ENCODE results near the gene CLEC4M.

CLEC4M gene, protein sequence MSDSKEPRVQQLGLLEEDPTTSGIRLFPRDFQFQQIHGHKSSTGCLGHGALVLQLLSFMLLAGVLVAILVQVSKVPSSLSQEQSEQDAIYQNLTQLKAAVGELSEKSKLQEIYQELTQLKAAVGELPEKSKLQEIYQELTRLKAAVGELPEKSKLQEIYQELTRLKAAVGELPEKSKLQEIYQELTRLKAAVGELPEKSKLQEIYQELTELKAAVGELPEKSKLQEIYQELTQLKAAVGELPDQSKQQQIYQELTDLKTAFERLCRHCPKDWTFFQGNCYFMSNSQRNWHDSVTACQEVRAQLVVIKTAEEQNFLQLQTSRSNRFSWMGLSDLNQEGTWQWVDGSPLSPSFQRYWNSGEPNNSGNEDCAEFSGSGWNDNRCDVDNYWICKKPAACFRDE

DNA sequence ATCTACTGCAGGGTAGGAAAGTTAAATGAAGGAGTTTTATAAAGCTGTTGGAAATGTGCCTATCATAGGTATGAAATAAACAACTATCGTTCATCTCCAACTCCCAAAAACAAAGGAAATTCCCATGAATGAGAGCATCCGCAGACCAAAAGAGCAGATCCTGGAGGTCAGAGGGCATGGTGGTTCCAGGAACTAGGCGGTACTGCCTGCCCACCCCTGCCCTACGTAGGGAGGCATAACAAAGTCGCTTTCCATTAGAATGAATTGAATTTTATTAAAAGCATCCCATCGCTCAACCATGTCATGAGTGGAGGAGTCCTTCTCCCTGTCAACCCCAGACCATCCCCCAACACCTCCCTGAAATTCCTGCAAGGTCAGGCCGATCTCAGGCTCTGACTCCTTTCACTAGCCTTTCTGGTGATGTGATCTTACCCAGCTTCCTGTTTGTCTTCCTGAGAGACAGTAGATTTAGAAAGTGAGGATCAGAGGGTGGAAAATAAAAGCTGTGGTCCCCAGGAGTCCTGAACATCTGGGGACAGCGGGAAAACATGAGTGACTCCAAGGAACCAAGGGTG lies at the start of gene CLEC4M:
Gene CLEC4M (plus strand): TSS at position 525 of the 575 bp plus-strand sequence. CDS start 24 bp downstream, at position 549.
- DNase-seq (ENCODE audit: low spot score), result no peak

DNA sequence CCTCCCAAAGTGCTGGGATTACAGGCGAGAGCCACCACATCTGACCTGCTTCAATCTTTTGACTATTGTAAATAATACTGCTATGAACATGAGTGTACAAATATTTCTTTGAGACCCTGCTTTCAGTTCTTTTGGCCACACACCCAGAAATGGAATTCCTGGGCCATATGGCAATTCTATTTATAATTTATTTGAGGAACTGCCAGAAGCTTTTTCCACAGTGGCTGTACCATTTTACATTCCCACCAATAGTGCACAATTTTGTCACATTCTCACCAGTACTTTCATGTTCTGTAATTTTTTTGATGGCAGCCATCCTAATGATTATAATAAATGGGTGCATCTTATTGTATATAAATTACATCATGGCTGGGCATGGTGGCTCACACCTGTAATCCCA lies 47.4 kb upstream of the CLEC4M start:
- no peak for DNase-seq (ENCODE audit: low spot score)

DNA sequence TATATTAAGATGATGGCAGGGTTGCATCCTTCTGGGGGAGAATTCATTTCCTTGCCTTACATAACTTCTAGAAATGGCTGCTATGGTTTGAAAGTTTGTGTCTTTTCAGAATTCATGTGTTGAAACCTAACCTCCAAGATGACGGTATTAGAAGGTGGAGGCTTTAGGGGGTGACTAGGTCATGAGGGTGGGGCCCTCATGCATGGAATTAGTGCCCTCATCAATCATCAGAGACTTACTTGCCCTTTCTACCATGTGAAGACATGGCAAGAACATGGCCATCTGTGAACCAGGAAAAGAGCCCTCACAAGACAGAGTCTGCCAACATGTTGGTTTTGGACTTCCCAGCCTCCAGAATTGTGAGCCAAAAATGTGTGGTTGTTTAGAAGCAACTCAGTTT lies 46.3 kb upstream of the CLEC4M start:
- DNase-seq (ENCODE audit: low spot score), result no peak

GRCh38 chr19:7718668-7719067 lies 44.4 kb upstream of the CLEC4M start:
- no peak for DNase-seq (ENCODE audit: low spot score)

GRCh38 chr19:7720351-7720750 lies 42.7 kb upstream of the CLEC4M start:
- DNase-seq (ENCODE audit: low spot score), result no peak

DNA sequence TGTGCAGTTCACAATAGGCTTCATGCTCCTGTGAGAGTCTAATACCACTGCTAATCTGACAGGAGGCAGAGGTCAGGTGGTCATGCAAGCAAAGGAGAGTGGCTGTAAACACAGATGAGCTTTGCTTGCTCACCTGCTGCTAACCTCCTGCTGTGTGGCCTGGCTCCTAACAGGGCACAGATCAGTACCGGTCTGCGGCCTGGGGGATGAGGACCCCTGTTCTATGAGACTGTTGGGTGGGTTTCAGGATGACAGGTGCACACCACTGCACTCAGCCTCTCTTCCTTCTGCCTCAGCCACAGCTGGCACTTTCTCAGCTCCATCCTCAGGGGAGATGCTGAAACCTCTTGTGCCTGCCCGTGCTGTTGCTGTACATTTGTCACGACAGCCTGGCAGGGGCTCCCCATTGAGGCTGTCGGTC lies 40.8 kb upstream of the CLEC4M start:
- DNase-seq (ENCODE audit: low spot score), result no peak

DNA sequence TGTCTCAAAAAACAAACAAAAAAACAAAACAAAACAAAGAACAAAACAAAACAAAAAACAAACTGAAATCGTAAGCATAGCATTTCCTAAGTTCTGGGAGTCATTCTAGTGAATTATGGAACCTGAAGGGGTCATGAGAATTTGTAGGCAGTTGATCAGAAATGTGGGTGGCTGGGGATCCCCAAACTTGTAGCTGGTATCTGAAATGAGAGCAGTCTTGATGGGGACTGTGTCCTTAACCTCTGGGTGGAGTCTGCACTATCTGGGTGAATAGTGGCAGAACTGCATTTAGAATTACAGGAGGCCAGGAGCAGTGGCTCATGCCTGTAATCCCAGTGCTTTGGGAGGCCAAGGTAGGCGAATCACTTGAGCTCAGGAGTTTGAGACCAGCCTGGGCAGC lies 37.3 kb upstream of the CLEC4M start:
- DNase-seq (ENCODE audit: low spot score), result no peak

DNA sequence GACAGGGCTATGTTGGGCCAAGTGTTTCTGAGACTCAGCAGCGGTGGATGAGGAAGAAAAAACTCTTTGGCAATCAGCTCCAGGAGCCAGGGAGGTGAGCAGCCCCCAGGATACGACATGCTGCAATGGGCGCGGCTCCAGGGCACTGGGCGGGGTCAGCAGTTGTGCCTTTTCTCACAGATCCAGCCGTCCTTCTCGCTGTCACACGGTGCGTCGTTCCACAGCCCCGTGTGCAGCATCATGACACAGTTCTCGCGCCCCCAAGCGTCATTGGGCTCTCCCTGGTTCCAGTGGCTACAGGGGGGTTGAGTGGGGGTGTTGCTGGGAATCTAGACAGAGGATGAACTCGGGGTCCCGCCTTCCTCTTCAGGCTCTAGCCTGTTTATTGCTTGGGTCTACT lies 33.8 kb upstream of the CLEC4M start:
- no peak for DNase-seq (ENCODE audit: low spot score)

- no peak for DNase-seq (ENCODE audit: low spot score)
Measured at GRCh38 chr19:7729831-7730285, 33.2 kb upstream of the CLEC4M start.

DNA sequence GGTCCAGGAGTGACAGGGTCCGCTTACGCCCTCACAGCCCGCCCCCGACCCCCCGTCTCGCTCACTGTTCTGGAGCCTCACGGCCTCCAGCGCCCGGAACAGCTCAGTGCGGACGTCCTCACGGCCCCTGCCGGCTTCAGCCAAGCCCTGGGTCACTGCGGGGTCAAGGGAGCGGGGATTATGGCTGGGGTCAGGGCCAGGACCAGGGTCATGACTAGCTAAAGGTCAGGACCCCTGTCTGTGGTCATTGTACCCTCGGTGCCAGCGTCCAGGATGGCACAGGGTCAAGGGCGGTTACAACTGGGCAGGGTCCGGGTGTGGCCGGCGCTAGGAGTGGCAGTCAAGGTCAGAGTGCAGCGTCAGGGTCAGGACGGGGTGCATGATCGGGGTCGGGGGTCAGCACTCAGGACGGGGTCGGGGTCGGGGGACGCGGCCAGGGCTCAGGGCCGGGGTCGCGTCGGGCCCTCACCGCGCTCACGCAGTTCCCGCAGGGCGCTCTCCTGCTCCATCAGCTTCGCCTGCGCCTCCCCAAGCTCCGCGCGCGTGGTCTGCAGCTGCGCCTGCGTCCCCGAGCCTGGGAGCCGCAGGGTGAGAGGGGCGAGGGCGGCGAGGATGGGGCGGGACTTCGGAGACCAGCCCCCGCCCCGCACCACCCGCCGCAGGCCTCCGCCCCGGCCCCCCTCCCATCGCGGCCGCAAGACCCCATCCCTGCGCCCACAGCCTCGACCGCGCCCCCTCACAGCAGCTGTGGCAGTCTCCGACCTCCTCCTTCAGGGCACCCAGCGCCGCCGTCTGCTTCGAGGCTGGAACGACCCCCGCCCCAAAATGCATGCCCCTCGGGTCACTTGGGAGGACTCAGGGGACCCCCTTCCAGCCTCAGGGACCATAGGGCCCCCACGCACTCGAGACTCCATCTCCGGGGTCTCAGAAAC lies 32.5 kb upstream of the CLEC4M start:
- DNase-seq (ENCODE audit: low spot score), result no peak

DNA sequence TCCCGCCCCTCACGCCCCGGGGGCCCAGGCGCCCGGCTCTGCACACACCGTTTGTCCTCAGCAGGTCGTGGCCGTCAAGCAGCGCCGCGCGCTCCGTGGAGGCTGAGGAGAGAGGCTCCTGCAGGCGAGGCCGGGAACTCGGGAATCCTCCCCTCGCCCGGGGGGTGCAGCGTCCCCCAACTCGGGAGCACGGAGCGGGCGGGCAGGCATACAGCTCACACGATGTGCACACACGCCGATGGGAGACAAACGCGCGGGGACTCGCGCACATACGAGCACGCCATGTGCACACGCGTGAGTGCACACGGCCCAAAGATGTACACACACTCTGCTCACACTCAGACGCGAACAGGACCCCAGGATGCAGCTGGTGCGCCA lies 31.8 kb upstream of the CLEC4M start:
- DNase-seq (ENCODE audit: low spot score), result no peak

DNA sequence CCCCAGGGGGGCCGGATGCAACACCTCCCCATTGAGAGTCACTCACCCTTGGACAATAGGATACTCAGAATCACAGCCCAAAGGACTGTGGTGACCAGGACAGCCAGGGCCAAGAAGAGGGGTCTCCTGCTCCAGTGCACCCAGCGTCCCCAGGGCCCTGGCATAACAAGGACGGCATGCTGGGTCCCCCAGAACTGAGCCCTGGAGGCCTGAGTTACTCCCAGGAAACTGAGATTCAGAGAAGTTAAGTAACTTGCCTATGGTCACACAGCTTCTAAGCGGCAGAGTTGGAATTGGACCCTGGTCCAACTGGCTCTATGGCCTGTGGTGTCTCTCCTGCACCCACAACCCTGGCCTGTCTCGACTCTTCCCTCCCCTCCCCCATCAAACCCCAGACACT lies 31.4 kb upstream of the CLEC4M start:
- no peak for DNase-seq (ENCODE audit: low spot score)

DNA sequence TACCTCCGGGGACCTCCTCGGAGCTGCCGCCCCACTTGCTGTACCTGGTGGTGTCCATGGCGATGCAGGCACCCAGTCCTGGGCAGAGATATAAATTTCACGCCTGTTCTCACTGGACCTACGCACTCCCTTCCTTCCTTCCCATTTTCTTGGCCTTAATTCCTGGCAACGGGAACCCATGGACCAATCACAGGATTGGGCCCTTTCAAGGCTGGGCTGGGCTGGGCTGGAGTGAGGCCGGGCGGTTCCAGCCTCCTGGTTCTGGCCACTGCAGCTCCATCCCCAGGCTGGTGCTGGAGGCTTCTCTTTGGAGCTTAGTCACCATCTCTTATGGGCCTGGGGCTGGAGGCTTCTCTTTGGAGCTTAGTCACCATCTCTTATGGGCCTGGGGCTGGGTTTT lies 31.0 kb upstream of the CLEC4M start, which contains the start of gene CLEC4G:
Gene CLEC4G (minus strand): TSS at position 66 of the 400 bp plus-strand sequence. CDS start 8 bp downstream, at position 58.
- no peak for DNase-seq (ENCODE audit: low spot score)

DNA sequence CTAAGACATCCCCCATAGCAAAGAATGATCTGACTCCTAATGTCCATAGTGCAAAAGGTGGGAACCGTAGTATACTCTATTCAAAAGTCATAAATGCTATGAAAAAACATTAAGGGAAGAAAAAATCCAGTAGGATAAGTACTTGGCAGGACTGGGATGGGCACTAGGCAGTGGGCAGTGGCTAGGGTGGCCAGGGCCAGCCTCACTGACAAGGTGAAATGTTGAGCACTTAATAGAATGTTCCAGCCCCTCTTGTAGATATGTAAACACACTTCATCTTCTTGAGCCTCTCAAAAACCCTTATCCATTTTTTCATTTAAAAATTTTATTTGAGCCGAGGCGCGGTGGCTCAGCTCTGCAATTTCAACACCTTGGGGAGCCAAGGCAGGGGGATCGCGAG lies 29.7 kb upstream of the CLEC4M start:
- DNase-seq (ENCODE audit: low spot score), result no peak

DNA sequence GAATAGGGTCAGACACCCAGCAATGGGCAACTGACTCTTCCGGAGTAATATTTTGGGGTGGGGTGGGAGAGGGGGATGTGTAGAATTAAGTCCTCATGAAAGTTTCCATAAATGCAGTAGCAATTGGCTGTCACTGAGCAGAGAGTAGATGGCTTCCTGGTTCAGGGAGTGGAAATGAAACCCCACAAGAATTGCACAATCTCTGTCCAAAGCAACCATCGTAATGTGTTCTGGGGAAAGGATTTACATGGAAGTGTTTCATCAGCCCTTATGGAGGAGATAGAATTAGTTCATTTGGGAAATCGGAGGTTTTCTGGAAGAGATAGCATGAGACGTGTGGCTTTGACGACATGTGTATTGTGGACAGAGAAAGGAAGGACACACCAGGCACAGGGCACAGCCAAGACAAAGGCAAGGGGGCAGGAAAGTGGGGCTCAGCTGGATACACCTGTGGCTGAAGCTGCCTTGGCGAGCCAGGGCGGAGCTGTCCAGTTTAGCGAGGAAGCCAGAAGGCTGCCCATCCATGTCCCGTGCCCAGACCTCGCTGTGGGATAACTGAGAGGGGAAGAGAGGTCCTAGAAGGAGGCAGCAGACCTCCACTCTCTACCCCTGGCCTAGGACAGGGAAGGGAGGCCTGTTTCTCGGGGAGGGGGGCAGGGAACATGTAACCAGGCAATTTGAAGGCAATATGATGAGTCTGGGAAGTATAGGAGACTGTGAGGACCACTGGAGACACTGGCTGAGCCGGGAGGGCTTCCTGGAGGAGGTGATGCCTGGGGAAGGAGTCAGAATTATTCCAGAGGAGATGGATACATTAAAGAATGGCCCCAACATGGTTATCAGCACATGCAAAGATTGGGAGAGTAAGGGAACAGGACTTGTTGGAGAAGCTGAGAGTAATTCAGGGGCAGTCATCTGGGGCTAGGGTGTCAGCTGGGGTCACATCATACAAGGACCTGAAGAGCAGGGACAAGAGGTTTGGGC lies 28.5 kb upstream of the CLEC4M start:
- DNase-seq (ENCODE audit: low spot score), result no peak

GRCh38 chr19:7736148-7736547 lies 26.9 kb upstream of the CLEC4M start:
- no peak for DNase-seq (ENCODE audit: low spot score)

DNA sequence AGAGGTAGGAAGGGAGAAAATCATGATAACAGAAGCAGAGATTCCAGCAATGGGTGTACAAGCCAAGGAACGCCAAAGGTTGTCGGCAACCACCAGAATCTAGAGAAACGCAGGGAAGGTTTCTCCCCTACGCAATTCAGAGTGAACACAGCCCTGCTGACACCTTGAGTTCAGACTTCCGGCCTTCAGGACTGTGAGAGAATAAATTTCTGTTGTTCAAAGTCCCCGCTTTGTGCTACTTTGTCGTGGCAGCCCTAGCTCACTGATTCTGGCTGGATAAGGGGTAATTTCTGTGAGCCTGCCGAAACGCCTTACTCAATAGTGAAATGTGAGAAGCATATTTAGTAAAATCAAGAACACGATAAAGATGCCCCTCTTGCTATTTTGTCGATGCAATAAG lies 25.8 kb upstream of the CLEC4M start:
- no peak for DNase-seq (ENCODE audit: low spot score)

- no peak for DNase-seq (ENCODE audit: low spot score)
Measured at GRCh38 chr19:7738023-7738422, 25.0 kb upstream of the CLEC4M start.

DNA sequence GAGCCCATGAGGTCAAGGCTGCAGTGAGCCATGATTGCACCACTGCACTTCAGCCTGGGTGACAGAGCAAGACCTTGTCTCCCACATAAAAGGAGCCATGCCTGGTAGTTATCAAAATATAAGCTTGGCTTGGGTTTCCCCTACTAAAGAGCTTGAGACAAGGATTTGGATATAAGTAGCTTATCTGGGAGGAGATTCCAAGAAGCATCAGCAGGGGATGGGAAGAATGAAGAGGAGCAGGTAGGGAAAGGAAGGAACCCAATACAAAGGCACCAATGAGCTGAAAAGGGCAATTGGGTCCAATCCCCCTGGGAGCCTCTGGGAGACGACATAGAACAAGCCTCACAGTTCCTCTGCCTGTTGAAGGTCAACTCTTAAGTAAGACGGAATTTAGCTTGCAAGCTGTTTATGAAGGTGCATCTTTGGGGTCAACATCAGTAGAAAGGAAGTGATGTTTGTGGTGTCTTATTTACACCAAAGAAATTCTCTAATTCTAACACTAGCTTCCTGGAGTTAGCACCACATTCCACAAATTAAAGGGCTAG lies 23.8 kb upstream of the CLEC4M start:
- no peak for DNase-seq (ENCODE audit: low spot score)

DNA sequence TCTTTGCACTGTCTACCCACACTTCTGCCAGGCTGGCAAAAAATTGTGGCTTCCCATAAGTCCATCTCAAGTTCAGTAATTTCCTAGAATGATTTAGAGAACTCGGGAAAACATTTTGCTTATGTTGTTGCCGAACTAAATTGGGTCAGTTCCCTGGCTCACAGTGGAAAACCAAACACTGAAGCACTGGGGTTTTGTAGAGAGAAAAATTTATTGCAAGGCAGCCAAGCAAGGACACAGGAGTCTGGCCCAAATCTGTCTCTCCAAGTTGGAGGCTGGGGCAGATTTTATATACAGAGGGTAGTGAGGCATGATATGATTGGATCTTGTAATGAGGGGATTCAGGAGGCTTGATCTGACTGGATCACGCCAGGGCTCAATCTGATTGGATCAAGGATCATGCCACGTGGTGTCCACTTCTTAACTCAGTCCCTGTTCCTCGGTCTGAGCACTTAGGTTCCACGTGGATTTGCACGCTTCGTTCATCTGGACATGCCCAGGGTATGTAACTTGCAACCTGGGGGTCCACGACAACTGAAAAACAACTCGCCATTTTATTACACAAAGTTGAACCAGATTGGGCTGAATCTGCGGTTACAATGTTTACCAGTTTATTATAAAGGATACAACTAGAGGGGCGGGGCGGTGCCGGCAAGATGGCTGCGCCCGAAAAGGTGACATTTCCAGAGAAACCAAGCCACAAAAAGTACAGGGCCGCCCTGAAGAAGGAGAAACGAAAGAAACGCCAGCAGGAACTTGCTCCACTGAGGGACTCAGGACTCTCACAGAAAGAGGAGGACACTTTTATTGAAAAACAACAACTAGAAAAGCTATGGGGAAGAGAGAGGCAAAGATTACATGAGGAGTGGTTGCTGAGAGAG lies 23.0 kb upstream of the CLEC4M start:
- DNase-seq (ENCODE audit: low spot score), result no peak
